Ectodermal cell (in vitro differentiated cells): ENCODE measurements around the gene PPM1A.

ENCODE experiments used
- H3K27ac ChIP-seq: 2 replicates; pipeline ENCODE4 v1.7.0; 2013; ENCODE audit warnings: mild to moderate bottlenecking, low read depth, low read length; ENCODE audit not compliant: insufficient read depth, poor library complexity, severe bottlenecking
- H3K27me3 ChIP-seq: 2 replicates; pipeline ENCODE4 v1.7.0; 2013; ENCODE audit warnings: mild to moderate bottlenecking, low read length; ENCODE audit not compliant: insufficient read depth, control insufficient read depth, poor library complexity, severe bottlenecking
- H3K36me3 ChIP-seq: one replicate; pipeline ENCODE4 v1.7.0; 2013; ENCODE audit warnings: low read length; ENCODE audit not compliant: control insufficient read depth, insufficient read depth
- H3K4me1 ChIP-seq: one replicate; pipeline ENCODE4 v1.7.0; 2013; ENCODE audit warnings: low read length; ENCODE audit not compliant: control insufficient read depth, insufficient read depth
- H3K4me3 ChIP-seq: 2 replicates; pipeline ENCODE4 v1.7.0; 2013; ENCODE audit warnings: low read depth, low read length, control low read depth; ENCODE audit not compliant: insufficient read depth
- H3K9me3 ChIP-seq: 2 replicates; pipeline ENCODE4 v1.7.0; 2013; ENCODE audit warnings: mild to moderate bottlenecking, low read length, moderate library complexity; ENCODE audit not compliant: control insufficient read depth
- WGBS, 2 experiments: methylation state at CpG; one replicate each; pipeline ENCODE4 v1.1.7; 2013; ENCODE audit warnings: missing lambda C conversion rate in 2 of 2; 5-methylcytosine and 5-hydroxymethylcytosine counted together

PPM1A gene

DNA sequence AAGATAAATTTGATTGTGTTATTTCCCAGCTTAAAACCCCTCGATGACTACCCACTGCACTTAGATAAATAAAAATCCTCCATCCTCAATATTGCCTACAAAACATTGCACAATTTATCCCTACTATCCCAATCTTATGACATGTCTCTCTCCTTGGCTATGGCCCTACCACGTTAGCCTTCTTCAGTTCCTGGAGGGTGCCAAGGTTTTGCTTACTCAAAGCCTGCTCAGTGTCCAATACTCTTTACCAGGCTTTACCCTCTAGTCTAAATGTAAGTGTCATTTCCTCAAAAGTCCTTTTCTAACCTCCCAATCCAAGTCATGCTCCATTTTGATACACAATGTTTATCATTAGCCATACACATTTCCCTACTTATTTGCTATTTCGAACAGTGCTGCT, 35.0 kb upstream of the PPM1A start:
- H3K27ac ChIP-seq, result no peak overlapping the region
- WGBS, 2 experiments, result 94% methylated on average over 2 to 3 of the region's 3 CpGs
- H3K36me3 ChIP-seq, result no peaks in the 10 kb centered on the region
- no peaks in the 10 kb centered on the region for H3K9me3 ChIP-seq
- no peaks in the 10 kb centered on the region for H3K27me3 ChIP-seq
- no peaks in the 10 kb centered on the region for H3K4me1 ChIP-seq
- no peak overlapping the region for H3K4me3 ChIP-seq

- H3K4me3 ChIP-seq, result no peak overlapping the region
- no peaks in the 10 kb centered on the region for H3K27me3 ChIP-seq
- H3K9me3 ChIP-seq, result no peaks in the 10 kb centered on the region
- no peak overlapping the region for H3K27ac ChIP-seq
- H3K36me3 ChIP-seq, result no peaks in the 10 kb centered on the region
- H3K4me1 ChIP-seq, result no peaks in the 10 kb centered on the region
- no CpG with 5 or more reads among the region's 1 CpG for WGBS, 2 experiments
Measured at GRCh38 chr14:60214415-60215126, 34.5 kb upstream of the PPM1A start.

- no peaks in the 10 kb centered on the region for H3K9me3 ChIP-seq
- no peaks in the 10 kb centered on the region for H3K36me3 ChIP-seq
- no peak overlapping the region for H3K4me3 ChIP-seq
- no peak overlapping the region for H3K27ac ChIP-seq
- no peaks in the 10 kb centered on the region for H3K4me1 ChIP-seq
- H3K27me3 ChIP-seq, result no peaks in the 10 kb centered on the region
- 88 to 94% methylated on average over 2 of the region's 2 CpGs for WGBS, 2 experiments
Measured at GRCh38 chr14:60215127-60215444, 33.9 kb upstream of the PPM1A start.

DNA sequence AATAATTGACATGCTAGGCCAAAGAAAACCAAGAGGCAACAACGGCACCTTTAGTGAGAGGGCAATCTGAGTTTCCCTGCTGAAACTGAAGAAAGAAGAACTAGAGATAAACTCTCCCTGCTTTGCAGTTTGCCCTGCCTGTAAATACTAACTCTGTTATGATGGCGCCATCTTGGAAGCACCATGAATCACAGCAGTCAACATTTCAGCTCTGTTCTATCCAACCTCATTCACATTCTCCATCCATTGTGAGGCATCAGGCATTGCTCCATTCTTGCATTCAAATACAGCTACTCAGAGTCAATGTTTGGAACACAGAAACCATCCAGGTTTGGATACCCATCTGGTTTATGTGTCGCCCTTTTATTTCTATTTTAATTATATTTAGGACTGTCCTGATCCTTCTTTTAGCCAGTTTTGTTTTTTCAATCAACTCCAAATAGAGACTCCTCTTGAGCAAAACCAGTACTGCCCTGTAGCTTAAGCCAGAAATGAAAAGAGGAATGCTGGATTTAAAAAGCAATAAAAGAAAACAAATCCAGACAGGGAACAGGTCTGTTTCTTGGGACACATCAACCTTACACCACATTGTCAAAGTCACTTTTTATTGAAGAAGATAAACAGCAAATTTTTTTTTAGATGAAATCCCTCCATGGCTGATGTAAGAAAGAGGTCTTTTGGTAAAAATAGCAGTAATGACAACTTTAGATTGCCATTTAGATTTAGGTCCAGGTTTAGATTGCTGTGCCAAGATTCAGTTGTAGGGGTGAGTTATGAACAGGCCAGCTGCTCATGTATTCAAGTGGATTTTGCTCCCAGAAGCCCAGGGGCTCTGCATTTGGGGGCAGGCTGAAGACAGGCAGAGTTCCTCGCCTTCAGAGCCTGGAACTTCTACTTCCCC, 33.3 kb upstream of the PPM1A start:
- Histone ChIP-seq H3K36me3 (no peaks in the 10 kb centered on the region), H3K9me3 (no peaks in the 10 kb centered on the region), H3K4me1 (no peaks in the 10 kb centered on the region), H3K27ac (no peak overlapping the region), H3K4me3 (no peak overlapping the region), H3K27me3 (no peaks in the 10 kb centered on the region)
- WGBS, 2 experiments, result 92 to 93% methylated on average over 3 to 4 of the region's 4 CpGs

GRCh38 chr14:60217713-60218112, 31.3 kb upstream of the PPM1A start:
- Histone ChIP-seq H3K4me1 (no peaks in the 10 kb centered on the region), H3K4me3 (no peak overlapping the region), H3K36me3 (no peaks in the 10 kb centered on the region), H3K27ac (no peak overlapping the region), H3K27me3 (no peaks in the 10 kb centered on the region), H3K9me3 (no peaks in the 10 kb centered on the region)
- 90% methylated on average over 3 of the region's 3 CpGs for WGBS, 2 experiments

DNA sequence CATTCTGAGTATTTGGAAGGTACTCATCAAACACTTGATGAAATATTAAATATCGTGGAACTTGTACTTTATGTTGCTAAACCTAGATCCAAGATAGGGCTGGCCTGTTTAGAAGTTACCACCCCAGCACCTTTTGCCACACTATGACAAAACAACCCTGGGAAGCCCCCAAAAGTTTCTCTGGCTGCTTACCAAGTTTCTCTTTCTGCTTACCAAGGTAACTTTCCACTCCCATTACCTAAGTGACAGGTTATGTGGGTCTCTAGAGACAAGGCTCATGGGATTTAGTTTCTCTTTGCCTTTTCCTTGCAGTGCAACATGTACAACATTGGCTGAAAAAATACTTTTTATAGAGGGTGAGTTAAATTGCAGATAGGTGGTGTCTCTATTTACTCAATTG, 28.9 kb upstream of the PPM1A start:
- Histone ChIP-seq H3K4me3 (no peak overlapping the region), H3K36me3 (no peaks in the 10 kb centered on the region), H3K4me1 (no peaks in the 10 kb centered on the region), H3K9me3 (no peaks in the 10 kb centered on the region), H3K27ac (no peak overlapping the region), H3K27me3 (no peaks in the 10 kb centered on the region)
- WGBS, 2 experiments, result 82 to 89% methylated on average over 1 of the region's 1 CpG

DNA sequence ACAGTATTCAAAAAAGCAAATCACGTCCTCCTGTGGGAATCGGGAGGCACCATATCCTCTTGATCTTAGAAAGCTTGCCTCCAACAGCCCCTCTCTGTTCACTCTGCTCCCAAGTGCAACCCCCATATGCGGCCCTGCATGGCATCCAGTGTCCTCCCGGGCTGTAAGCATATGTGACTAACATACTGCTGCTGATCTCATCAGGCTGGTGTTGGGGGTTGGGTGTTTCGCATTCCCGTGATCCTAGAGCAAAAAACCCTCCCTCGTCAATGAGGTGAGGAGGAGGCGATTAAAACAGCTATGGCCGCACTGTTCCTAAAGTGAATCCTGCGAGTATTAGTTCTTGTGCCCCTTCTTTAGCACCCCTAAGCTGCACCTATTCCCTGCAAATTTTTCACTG, 28.1 kb upstream of the PPM1A start:
- Histone ChIP-seq H3K9me3 (no peaks in the 10 kb centered on the region), H3K36me3 (no peaks in the 10 kb centered on the region), H3K4me1 (no peaks in the 10 kb centered on the region), H3K4me3 (no peak overlapping the region), H3K27ac (no peak overlapping the region), H3K27me3 (no peaks in the 10 kb centered on the region)
- 91 to 93% methylated on average over 10 of the region's 10 CpGs for WGBS, 2 experiments

DNA sequence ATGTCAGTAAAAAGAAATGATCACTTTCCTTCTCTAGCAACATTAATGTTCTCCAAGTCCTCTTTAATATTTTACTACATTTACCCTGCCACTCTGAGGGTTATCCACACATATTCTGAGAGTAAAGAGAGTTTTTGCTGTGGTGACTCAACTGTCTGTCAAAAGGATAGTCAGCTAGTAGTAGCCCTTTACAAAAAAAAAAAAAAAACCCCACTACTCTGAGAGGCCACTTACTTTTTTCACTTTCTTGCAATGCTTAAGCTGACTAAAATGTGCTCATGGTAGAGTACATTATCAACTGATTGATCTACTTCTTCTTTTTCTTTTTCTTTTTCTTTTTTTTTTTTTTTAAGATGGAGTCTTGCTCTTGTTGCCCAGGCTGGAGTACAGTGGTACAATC, 27.6 kb upstream of the PPM1A start:
- Histone ChIP-seq H3K27me3 (no peaks in the 10 kb centered on the region), H3K4me3 (no peak overlapping the region), H3K9me3 (no peaks in the 10 kb centered on the region), H3K27ac (no peak overlapping the region), H3K36me3 (no peaks in the 10 kb centered on the region), H3K4me1 (no peaks in the 10 kb centered on the region)

DNA sequence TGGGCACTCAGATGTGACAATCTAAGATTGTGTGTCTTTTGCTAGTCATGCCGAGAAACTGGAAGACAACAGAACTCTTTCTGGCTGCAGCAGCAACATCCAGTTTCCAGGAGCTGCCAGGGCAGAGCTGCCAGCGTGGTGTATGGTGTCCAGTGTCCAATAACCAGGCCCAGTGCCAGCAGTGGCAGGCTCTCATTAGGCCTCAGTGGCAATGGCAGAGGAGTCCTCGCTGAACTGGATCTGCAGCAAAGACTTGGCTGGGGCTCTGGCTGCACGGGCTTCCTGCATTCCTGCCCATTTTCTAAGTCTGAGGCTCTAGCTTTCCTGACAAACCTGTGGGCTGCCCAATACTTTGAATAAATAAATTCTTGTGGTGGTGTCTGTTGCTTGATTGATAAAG, 26.2 kb upstream of the PPM1A start:
- H3K27ac ChIP-seq, result no peak overlapping the region
- WGBS, 2 experiments, result 86 to 92% methylated on average over 4 of the region's 4 CpGs
- no peaks in the 10 kb centered on the region for H3K27me3 ChIP-seq
- H3K4me1 ChIP-seq, result no peaks in the 10 kb centered on the region
- no peaks in the 10 kb centered on the region for H3K36me3 ChIP-seq
- no peak overlapping the region for H3K4me3 ChIP-seq
- no peaks in the 10 kb centered on the region for H3K9me3 ChIP-seq

DNA sequence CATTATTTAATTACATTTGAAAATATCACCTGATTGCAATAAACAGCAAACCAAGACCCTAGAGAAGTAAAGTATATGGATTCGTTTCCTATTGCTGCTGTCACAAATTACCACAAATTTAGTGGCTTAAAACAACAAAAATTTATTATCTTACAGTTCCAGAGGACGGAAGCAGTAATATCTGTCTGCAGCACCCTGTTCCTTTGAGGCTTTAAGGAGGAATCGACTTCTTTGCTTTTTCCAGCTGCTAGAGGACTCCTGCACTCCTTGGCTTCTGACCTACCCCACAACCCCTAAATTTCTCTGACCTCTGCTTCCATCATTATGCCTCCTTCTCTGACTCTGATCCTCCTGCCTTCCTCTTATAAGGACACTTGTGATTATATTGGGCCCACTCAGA, 23.8 kb upstream of the PPM1A start:
- 79% methylated on average over 3 of the region's 3 CpGs for WGBS, 2 experiments
- H3K4me3 ChIP-seq, result no peak overlapping the region
- no peaks in the 10 kb centered on the region for H3K9me3 ChIP-seq

More for the DNA sequence above, 23.8 kb upstream of the PPM1A start:
- Histone ChIP-seq H3K36me3 (no peaks in the 10 kb centered on the region), H3K27ac (no peak overlapping the region), H3K4me1 (no peaks in the 10 kb centered on the region), H3K27me3 (no peaks in the 10 kb centered on the region)
